Suprapubic skin (tissue), 4 donors: ENCODE results near the gene ING5. TPM values are rescaled to one million over a fixed set of nuclear protein-coding genes. Genes with fewer than 3 reads are reported as not detected.
"Not testable (repeated sequence)": the region's sequence is repeated elsewhere in the genome, so short reads cannot be mapped to it uniquely, and the experiment has no call there.

Experiments used
- DNase-seq, 2 donors: peaks; one replicate each; pipeline ENCODE4 v3.0.0-alpha.2; 2019; ENCODE audit warnings: low spot score in 2 of 2
- H3K27ac ChIP-seq: fragments of 200-600 bp; sonication (generic); one replicate; pipeline ENCODE4 v1.5.1; 2019
- H3K27me3 ChIP-seq: fragments of 200-600 bp; sonication (generic); one replicate; pipeline ENCODE4 v1.5.1; 2019
- H3K36me3 ChIP-seq: fragments of 200-600 bp; sonication (generic); one replicate; pipeline ENCODE4 v1.5.1; 2019
- H3K4me1 ChIP-seq: fragments of 200-600 bp; sonication (generic); one replicate; pipeline ENCODE4 v1.5.1; 2019
- H3K4me3 ChIP-seq: fragments of 200-600 bp; sonication (generic); one replicate; pipeline ENCODE4 v1.5.1; 2019; ENCODE audit warnings: mild to moderate bottlenecking
- H3K9me3 ChIP-seq: fragments of 200-600 bp; sonication (generic); one replicate; pipeline ENCODE4 v1.5.1; 2019
- CTCF ChIP-seq, 2 donors: fragments of 200-600 bp in 1 of 2; fragments of 450-650 bp in 1 of 2; sonication (generic) in 1 of 2; IDR thresholded peaks; one replicate each; pipeline ENCODE4 v1.5.1; 2016 to 2019; ENCODE audit warnings: antibody characterized with exemption in 2 of 2, mild to moderate bottlenecking in 1 of 2, moderate library complexity in 1 of 2
- EP300 ChIP-seq: sonication (generic); formaldehyde crosslinking; IDR thresholded peaks from one replicate; pipeline ENCODE4 v1.6.1; 2017; ENCODE audit warnings: antibody characterized with exemption
- POLR2A ChIP-seq, 2 donors: fragments of 450-650 bp; IDR thresholded peaks; one replicate each; pipeline ENCODE4 v1.6.1; 2017; ENCODE audit warnings: antibody characterized with exemption in 2 of 2, mild to moderate bottlenecking in 2 of 2, moderate library complexity in 2 of 2
- POLR2AphosphoS5 ChIP-seq, 3 donors: sonication (generic); formaldehyde crosslinking; IDR thresholded peaks; one replicate each; pipeline ENCODE4 v1.6.1; 2017; ENCODE audit warnings: antibody characterized with exemption in 3 of 3
- WGBS: methylation state at CpG from one replicate; pipeline ENCODE4 v1.1.5; 2018; 5-methylcytosine and 5-hydroxymethylcytosine counted together
- total RNA-seq, 4 donors: library from RNA; depleted of rRNA; stranded (reverse); fragments of >200 nt; gene quantifications; one replicate each; pipeline ENCODE4 v1.1.0, GENCODE V29; 2016

Gene ING5
- total RNA-seq, 4 donors from 2014 or later, result 32.1 to 94.9 (median 46.4) TPM

- H3K36me3 ChIP-seq, result peaks cover 34% of the 10 kb centered on the region
- DNase-seq, result peak in 1 of 2 donors; percentile 71
- no peak overlapping the region for H3K4me3 ChIP-seq
- 93% methylated on average over 19 of the region's 28 CpGs for WGBS
- H3K9me3 ChIP-seq, result no peaks in the 10 kb centered on the region
- H3K27ac ChIP-seq, result no peak overlapping the region
- no peaks in the 10 kb centered on the region for H3K27me3 ChIP-seq
- H3K4me1 ChIP-seq, result peaks cover 7% of the 10 kb centered on the region
- TF ChIP-seq POLR2A (IDR thresholded peaks at IDR 0.05), result no peak
- no peak for TF ChIP-seq POLR2AphosphoS5 (IDR thresholded peaks at IDR 0.05)
- TF ChIP-seq CTCF (IDR thresholded peaks at IDR 0.05), result no peak
- TF ChIP-seq EP300, result no peak
Measured at GRCh38 chr2:241742320-241742939, 40.6 kb downstream of the ING5 start.

DNA sequence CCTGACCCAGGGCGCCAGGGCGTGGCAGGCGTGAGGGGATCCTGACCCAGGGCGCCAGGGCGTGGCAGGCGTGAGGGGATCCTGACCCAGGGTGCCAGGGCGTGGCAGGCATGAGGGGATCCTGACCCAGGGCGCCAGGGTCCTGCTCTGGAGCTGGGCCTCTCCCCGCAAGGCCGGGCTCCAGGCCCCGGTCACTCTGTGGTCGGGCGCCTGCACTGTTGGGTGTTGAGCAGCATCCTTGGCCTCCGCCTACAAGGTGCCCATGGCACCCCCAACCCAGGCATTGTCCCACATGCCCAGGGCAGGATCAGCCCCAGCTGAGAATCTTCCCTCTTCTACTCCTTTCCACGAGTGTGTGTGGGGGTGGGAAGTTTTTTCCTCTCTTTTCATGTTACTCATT, 41.2 kb downstream of the ING5 start:
- DNase-seq, H3K4me1 ChIP-seq, H3K9me3 ChIP-seq, H3K27ac ChIP-seq, H3K27me3 ChIP-seq, H3K4me3 ChIP-seq: not testable (repeated sequence)
- 85% methylated on average over 7 of the region's 15 CpGs for WGBS
- peaks cover 37% of the 10 kb centered on the region for H3K36me3 ChIP-seq

DNA sequence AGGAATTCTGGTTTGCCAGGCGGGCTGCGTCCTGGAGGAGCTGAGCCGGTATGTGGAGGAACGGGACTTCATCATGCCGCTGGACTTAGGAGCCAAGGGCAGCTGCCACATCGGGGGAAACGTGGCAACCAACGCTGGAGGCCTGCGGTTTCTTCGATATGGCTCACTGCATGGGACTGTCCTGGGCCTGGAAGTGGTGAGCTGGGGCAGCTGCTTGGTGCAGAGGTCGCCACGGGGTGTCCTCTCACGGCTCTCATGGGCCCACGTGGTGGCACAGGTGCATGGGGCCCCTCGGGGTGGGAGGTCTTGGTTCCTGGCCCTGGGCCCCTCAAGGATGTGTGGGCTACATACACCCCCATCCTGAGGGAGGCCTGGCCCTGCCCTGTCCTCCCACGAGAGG, 41.8 kb downstream of the ING5 start:
- DNase-seq, result no peak
- no peaks in the 10 kb centered on the region for H3K4me1 ChIP-seq
- no CpG with 5 or more reads among the region's 16 CpGs for WGBS
- H3K27ac ChIP-seq, result no peak overlapping the region
- TF ChIP-seq EP300 (no peak), CTCF (IDR thresholded peaks at IDR 0.05) (no peak), POLR2AphosphoS5 (IDR thresholded peaks at IDR 0.05) (no peak), POLR2A (IDR thresholded peaks at IDR 0.05) (no peak)
- H3K27me3 ChIP-seq, result no peaks in the 10 kb centered on the region
- H3K4me3 ChIP-seq, result no peak overlapping the region
- H3K9me3 ChIP-seq, result no peaks in the 10 kb centered on the region
- peaks cover 40% of the 10 kb centered on the region for H3K36me3 ChIP-seq

DNA sequence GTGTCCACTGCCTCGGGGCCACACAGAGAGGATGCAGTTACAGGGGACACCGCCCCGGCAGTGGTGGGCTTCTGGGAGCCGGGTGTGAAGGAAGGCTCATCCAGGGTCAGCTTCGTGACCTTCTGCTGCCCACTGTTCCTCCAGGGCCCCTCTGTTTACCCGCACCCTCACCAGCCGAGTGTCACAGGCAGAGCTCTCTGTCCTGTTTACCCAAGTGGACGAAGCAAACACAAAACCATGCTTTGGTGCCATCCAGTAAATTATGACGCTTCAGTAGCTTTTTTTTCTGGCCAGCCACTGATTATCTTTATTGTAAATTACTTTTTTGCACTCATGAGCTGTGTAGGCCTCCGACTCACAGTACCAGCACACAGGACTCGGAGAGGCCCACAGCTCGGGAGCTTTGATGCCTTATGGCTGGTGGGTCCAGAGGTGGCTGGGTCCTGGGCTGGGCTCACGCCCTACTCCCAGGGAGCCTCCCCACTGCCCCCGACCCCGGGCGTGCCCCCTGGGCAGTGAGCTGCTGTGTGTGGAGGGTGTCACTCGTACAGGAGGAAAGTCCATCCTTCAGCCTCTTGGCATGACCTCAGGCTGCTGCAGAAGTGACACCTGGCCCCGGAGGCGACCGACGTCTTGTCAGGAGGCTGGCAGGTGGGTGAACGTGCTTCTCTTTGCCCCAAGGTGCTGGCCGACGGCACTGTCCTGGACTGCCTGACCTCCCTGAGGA, 42.4 kb downstream of the ING5 start:
- H3K27ac ChIP-seq, result no peak overlapping the region
- 94% methylated on average over 22 of the region's 24 CpGs for WGBS
- no peaks in the 10 kb centered on the region for H3K27me3 ChIP-seq
- no peaks in the 10 kb centered on the region for H3K4me1 ChIP-seq
- peak in 1 of 2 donors; percentile 61 for DNase-seq
- H3K36me3 ChIP-seq, result peaks cover 45% of the 10 kb centered on the region
- no peak for TF ChIP-seq EP300
- TF ChIP-seq POLR2AphosphoS5 (IDR thresholded peaks at IDR 0.05), result no peak
- TF ChIP-seq CTCF (IDR thresholded peaks at IDR 0.05), result no peak
- TF ChIP-seq POLR2A (IDR thresholded peaks at IDR 0.05), result no peak
- no peaks in the 10 kb centered on the region for H3K9me3 ChIP-seq
- no peak overlapping the region for H3K4me3 ChIP-seq

- 98% methylated on average over 13 of the region's 13 CpGs for WGBS
- DNase-seq, result no peak
- Histone ChIP-seq H3K27ac (no peak overlapping the region), H3K4me3 (no peak overlapping the region), H3K27me3 (no peaks in the 10 kb centered on the region), H3K9me3 (no peaks in the 10 kb centered on the region), H3K4me1 (no peaks in the 10 kb centered on the region), H3K36me3 (peaks cover 51% of the 10 kb centered on the region)
- TF ChIP-seq POLR2A (IDR thresholded peaks at IDR 0.05) (no peak), POLR2AphosphoS5 (IDR thresholded peaks at IDR 0.05) (no peak), EP300 (no peak), CTCF (IDR thresholded peaks at IDR 0.05) (no peak)
Measured at GRCh38 chr2:241745276-241745675, 43.4 kb downstream of the ING5 start.
